GM19463 (cell line): ENCODE measurements around the gene CTIF.
A peak's percentile ranks its signal among the peaks of the same experiment; 100 is the strongest.
"Not testable (repeated sequence)": the region's sequence is repeated elsewhere in the genome, so short reads cannot be mapped to it uniquely, and the experiment has no call there.

Experiments
- ATAC-seq: cut with Tn5 transposase; IDR thresholded peaks from one replicate; pipeline ENCODE4 v1.9.1; 2021; ENCODE audit warnings: mild to moderate bottlenecking, moderate library complexity; ENCODE audit not compliant: unreplicated experiment

The CTIF gene

DNA sequence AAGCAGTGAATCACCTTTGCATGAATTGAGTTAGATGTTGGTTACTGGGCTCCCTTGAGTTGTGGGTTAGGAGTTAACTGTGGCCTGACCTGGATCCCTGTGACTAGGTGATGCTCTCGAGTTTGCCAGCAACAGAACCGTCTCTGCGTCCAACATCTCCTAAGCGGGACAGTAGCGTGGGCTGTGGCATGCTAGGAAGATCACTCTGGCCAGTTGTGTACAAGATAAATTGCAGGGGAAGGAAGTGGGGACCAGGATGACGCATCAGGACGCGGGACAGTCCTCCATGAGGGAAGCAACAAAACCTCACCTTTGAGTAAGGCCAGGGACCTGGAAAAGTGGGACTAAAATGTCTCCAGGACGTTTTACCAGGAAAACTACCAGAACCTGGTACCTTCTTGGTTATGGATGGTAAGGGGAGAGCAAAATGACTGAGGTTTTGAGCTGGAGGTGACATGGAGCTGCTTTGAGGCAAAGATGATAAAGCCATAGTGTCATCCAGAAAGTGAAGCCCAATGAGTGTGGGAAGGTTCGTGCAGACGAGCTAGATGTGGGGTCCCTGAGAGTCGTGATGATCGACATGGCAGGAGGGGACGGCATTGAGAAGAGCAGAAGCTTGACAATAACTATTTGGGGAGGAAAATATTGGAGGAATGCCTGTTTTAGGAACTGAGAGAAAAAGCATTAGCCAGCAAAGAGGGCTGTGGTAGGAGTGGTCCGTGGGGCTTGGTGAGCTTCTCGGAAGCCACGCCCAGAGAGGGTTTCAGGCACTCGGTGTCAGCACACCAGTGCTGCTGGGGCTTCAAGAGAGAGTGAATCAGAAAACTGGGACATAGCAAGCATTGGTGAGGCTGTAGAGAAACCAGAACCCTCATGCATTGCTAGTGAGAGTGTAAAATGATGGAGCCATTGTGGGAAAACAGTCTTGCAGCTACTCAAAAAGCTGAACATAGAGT, 316.9 kb downstream of the CTIF start:
- ATAC-seq = no peak

DNA sequence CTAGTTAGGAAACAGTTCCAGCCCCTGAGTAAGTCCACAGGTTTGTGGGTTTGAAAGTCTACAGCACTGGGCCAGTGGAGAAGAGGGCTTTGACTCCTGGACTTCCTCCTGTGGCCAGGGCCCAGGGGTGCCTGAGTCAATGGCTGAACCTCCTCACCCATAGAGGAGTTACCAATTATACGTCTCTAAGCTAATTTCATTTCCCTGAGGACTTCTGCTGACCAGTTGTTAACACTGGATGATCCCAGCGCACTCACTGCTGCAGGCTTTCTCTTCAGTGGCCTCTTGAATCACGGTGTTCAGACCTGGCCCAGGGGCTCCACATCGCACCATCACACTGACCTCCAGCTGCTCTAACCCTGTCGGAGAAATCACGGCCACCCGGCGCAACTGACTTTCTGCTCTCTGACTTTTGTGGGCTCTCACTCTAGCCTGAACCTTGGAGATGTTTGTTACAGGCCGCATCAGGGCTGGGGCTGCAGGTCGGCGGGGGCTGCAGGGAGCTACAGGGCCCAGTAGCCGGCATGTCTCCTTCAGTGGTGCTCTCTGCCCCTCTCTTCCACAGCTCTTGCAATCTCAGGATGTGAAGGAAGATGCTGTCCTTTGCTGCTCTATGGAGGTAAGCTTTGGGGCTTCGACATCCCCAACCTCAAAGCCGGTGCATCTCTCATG, 318.3 kb downstream of the CTIF start:
- no peak for ATAC-seq

DNA sequence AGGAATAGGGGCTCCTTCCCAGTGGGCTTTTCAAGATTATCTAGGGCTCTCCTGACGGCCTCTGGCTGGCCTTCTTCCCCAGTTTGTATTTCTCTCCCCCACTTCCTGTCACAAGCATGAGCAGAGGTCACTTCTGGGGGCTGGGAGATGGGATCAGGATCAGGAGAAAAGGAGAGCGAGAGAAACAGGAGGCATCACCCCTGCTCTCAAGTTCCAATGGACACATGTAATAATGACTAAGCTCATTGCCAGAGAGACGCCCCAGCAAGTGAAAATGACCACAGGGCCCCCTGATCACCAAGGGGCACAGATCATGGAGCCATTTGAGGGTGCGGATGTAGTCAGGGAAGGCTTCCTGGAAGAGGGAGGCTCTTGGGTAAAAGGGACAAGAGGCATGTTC, 319.8 kb downstream of the CTIF start:
- ATAC-seq = no peak

DNA sequence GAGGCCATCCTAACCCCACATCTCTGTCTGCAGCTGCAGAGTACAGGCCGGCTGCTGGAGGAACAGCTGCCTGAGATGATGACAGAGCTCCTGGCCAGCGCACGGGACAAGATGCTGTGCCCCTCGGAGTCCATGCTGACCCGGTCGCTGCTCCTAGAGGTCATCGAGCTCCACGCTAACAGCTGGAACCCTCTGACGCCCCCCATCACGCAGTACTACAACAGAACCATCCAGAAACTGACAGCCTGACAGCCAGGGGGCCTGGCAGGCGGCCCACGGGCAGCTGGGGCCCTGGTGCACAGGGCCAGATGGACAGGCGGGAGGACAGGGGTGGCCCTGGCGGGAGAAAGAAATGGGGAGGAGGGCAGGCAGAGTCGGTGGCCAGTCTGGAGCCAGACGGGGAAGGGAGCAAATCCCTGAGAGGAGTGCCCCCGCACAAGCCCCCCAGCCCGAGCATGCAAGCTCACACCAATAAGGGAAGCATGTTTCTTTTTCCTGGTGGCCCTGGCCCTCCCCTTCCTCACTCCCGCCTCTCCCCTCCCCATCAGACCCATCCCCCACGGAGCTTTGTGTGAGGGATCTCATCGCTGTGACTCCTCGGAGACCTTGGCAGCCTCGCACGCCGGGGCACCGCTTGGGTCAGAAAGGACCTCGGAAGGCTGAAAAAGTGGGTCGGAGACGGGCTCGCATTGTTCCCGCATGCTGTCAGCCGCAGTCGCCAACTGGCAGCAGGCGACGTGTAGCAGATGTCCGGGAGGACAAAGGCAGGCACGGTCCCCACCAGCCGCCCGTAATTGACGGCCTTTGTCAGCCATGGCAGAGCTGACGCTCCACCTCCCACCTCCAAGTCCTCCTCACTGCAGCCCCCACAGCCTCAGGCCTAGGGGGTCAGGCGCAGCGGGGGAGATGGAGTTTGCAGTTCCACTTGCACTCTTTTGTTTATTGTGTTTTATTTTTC, 320.8 kb downstream of the CTIF start:
- ATAC-seq = no peak

DNA sequence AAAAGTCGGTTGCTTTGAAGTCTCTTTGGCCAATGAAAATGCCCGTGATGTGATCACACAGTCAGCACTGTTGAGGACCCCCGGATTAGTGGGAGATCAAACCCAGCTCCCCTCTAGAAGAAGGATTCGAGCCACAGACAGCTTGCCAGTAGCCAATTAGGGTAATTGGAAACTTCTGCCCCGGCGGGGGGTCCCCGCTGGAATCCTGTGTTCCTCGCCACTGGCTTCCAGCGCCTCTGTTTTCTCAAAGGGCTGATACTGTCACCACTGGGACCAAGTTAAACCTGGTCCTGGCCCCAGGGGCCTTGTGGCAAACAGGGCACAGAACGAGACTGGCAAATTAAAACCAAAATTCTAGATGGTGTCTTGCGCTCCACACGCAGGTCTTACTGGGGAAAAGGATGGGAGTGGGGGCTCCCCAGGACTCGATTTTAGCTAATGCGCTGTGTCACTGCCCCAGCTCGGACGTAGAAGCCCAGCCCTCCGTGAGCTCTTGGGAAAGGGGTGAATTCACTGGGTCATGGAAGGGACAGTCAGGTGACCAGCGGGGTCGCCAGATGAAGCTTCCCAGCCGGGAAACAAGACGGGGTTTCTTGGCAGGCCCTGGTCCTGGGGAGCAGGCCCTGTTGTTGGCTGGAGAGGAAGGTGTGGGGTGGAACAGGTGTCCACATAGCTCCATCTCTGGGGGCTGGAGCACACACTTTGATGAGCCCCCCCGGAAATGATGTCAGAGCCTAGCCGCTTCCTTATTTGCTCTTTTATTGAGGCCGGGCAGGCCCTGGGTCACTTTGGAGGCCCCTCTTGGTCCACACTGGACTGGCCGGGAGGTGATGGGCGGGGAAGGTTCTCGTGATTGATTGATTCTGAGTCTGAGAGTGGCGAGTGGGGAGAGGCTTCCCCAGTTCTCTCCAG, 321.7 kb downstream of the CTIF start:
- ATAC-seq = no peak

DNA sequence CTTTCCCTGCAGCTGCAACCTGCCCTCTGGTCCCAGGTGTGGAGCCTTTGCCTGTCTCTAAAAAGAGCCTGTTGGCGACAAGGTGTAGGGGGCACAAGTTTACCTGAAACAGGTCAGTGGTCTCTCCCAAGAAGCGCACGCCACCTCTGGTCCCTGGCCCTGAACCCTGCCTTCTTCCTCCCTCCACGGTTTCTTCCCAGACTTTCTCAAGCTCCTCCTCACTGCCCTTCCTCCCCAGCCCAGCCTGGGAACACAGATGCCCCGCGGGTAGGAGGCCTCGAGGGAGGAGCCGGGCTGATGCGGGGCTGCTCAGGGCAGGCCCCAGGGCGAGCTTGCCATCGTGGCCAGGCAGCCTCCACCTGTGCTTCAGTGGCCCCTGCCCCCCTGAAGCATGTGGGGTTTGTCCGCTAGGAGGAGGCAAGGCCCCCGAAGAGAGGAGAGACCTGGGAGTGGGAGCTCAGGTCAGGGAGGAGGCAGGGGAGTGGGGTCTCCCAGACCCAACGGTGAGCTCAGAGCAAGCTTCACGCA, 322.4 kb downstream of the CTIF start:
- ATAC-seq = no peak

DNA sequence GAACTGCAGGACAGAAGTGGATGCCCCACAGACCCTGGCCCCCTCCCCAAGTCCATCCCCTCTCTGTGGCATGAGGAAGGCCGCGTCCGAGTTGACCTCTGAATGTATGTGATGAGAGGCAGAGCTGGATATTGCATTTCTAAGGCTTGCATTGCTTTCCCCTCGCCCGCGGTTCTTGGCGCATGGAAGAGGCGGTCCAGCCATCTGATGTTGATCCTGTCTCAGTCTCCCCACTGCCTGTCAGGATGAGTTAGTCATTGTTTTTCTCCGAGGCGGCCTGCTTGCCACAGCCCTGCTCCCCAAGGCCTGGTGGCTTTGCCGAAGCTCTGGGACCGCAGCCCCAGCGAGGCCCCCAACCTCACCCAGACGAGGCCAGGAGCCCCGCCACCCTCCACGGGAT, 323.3 kb downstream of the CTIF start:
- no peak for ATAC-seq

DNA sequence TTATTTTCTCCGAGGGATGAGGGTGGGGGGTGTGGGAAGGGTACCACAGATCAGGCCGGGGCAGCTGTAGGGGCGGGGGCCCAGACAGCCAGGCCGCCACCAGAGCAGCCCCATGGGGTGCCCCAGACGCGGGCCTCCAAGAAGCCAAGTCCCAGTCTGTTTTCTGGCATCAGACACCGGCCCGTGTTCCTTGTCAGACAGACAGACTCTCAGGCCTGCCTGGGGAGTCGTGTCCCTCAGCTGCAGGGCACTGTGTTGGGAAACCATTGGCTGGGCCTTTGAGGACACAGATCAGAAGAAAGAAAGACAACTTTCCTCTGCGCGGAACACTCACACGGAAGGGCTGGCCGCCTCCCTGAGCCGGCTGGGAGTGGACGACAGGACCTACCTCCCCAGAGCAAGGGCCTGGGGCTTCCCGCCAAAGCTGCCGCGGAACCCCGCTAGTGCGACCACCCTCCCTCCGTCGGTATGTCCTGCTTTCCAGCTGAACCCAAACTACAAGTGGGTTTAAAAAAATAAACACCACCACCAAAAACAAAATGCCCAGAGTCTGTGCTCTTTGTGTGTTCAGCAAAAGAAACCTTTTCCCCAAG, 323.9 kb downstream of the CTIF start:
- no peak for ATAC-seq

DNA sequence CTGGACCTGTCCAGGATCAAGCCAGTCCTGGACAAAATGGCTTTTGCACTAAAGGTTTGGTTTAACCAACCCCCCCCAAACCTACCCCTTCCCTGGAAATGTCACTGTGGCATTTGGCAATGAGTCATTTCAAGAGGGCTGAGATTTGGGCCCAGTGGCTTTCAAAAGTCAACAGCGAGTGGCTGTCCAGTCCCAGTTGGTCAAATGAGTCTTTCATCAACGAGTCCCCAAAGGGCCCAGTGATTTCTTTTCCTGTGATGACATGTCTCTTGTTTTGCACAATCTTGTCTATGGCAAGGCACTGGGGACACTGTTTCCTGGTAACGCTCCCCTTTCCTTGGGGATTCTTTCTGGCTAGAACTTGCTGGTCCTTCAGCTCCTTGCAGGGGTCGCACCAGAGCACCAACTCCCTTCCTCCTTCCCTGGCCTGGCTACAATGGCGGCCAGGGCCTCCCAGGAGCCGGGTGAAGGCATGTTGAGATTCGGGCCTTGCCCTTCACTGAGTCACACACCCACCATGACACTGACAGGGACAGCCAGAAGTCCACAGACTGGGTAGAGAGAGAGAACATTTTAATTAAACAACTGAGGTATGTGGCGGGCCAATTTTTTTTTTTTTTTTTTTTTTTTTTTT, 324.7 kb downstream of the CTIF start:
- ATAC-seq = no peak

DNA sequence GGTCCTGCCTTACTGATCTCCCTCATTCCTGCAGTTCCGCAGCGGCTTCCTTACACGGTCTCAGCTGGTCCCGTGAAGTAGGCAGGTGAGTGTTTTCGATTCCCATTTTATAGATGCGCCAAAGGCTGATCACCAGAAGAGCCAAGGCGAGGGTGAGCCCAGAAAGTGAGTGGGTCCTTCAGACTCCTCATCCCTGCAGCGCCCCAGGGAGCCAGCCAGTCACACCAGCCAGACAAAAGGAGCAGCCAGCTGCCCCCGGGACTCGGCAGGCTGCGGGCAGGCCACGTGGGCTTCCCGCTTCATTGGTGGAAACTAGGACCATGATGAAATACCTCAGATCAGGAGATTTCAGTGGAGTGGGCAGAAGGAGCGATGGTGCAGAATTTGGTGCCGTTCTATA, 326.0 kb downstream of the CTIF start:
- no peak for ATAC-seq

DNA sequence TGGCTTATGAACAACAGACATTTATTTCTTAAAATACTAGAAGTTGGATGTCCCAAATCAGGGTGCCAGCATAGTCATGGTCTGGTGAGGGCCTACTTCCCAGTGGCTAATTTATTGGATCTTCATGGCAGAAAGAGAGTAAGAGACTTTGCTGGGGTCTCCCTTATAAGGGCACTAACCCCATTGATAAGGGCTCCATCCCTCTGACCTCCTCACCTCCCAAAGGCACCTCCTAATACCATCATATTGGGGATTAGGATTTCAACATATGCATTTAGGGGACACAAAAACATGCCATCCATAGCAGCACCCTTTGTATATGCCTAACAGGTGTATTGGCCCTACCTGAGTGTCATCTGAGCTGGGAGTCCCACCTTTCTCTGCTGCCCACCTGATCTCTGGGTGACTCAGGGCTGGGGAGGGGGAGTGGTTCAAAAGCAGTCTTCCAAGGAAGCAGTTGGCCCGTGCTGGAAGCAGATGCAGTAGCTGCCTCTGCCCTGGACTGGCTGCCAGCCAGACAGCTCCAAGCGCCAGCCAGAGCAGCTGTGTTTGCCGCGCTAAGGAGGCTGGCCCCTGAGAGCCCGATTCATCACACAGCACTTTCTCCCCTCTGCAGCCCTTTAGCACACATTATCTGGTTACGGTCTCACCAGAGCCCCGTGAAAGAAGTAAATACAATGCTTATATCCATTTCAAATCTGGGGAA, 327.4 kb downstream of the CTIF start:
- no peak for ATAC-seq

DNA sequence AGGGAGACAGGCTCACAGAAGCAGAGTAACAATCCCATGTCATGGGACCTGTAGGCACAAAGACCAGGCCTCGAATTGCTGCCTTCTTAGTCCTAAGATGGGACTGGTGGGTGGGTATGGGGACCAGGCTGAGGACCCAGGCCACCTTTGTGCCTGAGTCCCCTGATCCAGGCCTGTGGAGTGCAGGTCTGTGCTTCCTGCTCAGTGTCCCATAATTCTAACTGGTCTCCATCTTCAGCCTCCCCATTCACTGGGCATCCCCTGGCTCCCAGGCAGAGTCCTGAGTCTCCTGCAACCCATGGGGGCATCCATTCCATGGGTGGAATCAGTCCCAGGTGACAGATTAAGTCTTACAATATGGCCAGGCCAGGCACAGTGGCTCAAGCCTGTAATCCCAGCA, 328.0 kb downstream of the CTIF start:
- ATAC-seq = no peak

DNA sequence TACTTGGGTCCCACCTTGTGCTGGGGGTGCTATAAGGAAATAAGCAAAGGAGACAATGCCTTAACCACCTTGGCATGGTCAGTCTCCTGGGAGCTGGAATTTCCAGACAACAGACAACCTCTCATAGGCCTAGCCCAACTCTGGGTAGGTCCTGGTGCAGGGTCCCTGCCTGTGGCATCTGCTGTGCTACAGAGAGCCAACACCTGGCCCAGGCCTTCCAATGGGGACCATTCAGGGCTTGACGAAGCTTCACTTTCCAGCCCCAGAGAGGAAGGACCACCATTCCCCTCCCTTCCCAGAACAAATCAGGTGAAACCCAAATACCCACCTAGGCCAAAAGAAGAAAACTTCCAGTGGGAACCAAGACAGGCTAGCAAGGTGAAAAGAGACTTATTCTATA, 329.1 kb downstream of the CTIF start:
- no peak for ATAC-seq

DNA sequence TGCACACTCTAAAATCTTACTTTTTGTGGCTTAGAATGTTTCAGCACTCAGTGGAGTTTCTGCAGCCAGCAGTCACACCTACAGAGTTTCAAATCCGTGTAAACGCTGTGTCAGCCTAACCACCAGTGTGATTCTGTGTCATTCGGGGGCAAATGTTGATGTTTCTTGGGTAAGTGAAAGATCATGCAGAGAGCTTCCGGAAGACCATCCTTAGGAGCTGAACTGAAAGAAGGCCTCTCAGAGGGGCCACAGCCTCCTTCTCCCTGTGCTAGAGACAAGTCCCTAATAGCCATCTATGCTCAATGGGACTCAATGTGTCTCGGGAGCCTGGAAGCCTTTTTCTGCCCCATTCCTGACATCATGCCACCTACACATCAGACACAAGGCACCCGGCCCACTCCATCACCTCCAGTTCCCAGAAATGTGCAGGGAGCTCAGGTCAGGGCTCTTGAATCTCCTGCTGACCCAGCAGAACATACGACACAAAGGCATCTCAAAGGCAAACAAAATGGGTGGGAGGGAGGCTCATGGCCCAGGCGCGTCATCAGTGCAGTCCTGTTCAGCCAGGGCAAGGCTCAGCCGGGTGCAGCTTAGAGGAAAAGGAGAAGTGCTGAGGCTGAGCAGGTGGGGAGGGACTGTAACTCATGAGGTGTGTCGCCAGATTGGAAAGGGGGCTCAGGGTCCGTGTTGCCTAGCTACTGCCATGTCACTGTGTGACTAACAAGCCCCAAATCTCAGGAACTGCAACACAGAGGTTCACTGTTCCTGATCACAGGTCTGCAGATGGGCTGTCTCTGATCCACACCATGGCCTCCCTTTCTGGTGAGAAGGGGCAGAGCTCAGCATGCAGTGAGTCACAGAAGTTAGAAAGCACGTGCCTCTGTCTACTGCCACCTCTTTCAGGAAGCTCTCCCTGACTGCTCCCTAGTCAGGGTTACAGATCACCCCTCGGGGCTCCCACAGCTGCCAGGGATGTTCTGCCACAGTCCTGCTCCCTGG, 329.9 kb downstream of the CTIF start:
- peak; percentile 78 for ATAC-seq

DNA sequence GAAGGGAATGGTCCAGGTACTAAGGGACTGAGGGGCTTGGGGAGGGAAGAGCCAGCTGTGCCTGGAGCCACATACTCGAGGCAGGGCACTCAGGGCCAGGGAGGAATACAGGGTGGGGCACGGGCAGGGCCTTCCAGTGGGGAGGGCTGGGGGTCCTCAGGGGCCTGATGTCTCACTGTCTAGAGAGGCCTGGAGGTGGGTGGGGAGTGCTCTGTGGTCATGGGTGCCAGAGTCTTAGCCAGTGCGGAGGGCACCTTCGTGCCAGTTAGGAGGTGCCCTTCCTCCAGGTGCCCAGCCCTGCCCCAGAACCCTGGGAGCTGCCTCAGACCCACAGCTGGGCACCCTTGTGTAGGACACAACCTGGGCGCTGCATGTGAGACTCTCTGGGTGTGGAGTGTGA, 330.8 kb downstream of the CTIF start:
- ATAC-seq = no peak

DNA sequence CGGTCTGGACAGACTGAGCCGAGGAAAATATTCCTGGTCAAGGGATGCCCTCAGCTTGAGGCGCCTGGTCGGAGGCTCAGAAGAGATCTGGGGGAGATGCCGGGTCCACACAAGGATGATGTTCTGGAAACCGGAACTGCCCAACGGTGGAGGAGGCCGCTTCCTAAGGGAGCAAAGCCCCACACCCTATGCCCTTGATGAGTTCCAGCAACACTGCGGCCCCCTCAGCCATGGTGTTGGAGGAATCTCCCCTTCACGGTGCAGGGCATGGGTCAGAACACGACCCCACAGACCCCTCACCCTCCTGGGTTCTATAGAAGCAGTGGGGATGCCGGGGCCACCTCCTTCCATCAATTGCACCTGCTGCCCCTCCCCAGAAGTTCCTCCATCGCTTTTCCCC, 332.1 kb downstream of the CTIF start:
- not testable (repeated sequence) for ATAC-seq
